Measurements from ENCODE around the gene BRK1. TPM values are rescaled to one million over a fixed set of nuclear protein-coding genes. Genes with fewer than 3 reads are reported as not detected.

BRK1 gene
- total and polyA plus RNA-seq, 7 donors, result 111 to 260 (median 179) TPM

GRCh38 chr3:10137178-10137577 is 21.7 kb downstream of the BRK1 start:
- no peak overlapping the region for H3K4me3 ChIP-seq
- intact Hi-C loops (cut with DNase I), result no loop called here
- H3K27me3 ChIP-seq, result no peaks in the 10 kb centered on the region
- TF ChIP-seq EP300 (IDR thresholded peaks at IDR 0.05) (no peak), CTCF (IDR thresholded peaks at IDR 0.05) (no peak), POLR2AphosphoS5 (IDR thresholded peaks at IDR 0.05) (no peak), POLR2A (IDR thresholded peaks at IDR 0.05) (no peak)
- H3K4me1 ChIP-seq, result peaks cover 0 to 4% (median 0%) of the 10 kb centered on the region in 4 donors
- WGBS, 2 donors, result 79 to 85% methylated on average over 4 of the region's 4 CpGs
- no peak for DNase-seq
- H3K9me3 ChIP-seq, result no peaks in the 10 kb centered on the region
- H3K36me3 ChIP-seq, result no peaks in the 10 kb centered on the region
- H3K27ac ChIP-seq, result no peak overlapping the region

- no peaks in the 10 kb centered on the region for H3K9me3 ChIP-seq
- intact Hi-C loops (cut with DNase I), result loop anchor here (2.0 to 5.0 kb wide), 2 partner anchors 108 to 209 kb away; partner anchors contain the start of genes CRELD1 and TATDN2
- H3K4me1 ChIP-seq, result peaks cover 0 to 40% (median 29%) of the 10 kb centered on the region in 4 donors
- H3K36me3 ChIP-seq, result no peaks in the 10 kb centered on the region
- peak overlapping the region; percentile 92 to 95 (median 94) for H3K27ac ChIP-seq
- H3K4me3 ChIP-seq, result peak overlapping the region in 3 of 4 donors; percentile 53 to 77 (median 72)
- no peak for TF ChIP-seq POLR2AphosphoS5 (IDR thresholded peaks at IDR 0.05)
- TF ChIP-seq POLR2A (IDR thresholded peaks at IDR 0.05), result no peak
- TF ChIP-seq CTCF (IDR thresholded peaks at IDR 0.05), result no peak
- no peak for TF ChIP-seq EP300 (IDR thresholded peaks at IDR 0.05)
- no peaks in the 10 kb centered on the region for H3K27me3 ChIP-seq
- 77 to 86% methylated on average over 23 of the region's 23 CpGs for WGBS, 2 donors
- DNase-seq, result no peak
These were observed 25.6 kb downstream of the BRK1 start for GRCh38 chr3:10140996-10141546.

- Histone ChIP-seq H3K27ac (peak overlapping the region; percentile 92 to 95 (median 94)), H3K4me1 (peaks cover 0 to 41% (median 31%) of the 10 kb centered on the region in 4 donors), H3K27me3 (no peaks in the 10 kb centered on the region), H3K4me3 (peak overlapping the region; percentile 53 to 77 (median 65)), H3K36me3 (peaks cover 0 to 18% (median 0%) of the 10 kb centered on the region in 4 donors), H3K9me3 (no peaks in the 10 kb centered on the region)
- DNase-seq, result no peak
- WGBS, 2 donors, result 72 to 78% methylated on average over 29 of the region's 29 CpGs
- intact Hi-C loops (cut with DNase I), result loop anchor here (2.0 to 5.0 kb wide), 2 partner anchors 22 to 211 kb away; partner anchors contain the start of genes CRELD1 and IRAK2
- no peak for TF ChIP-seq POLR2AphosphoS5 (IDR thresholded peaks at IDR 0.05)
- TF ChIP-seq POLR2A (IDR thresholded peaks at IDR 0.05), result no peak
- TF ChIP-seq EP300 (IDR thresholded peaks at IDR 0.05), result no peak
- TF ChIP-seq CTCF (IDR thresholded peaks at IDR 0.05), result no peak
These were observed 27.5 kb downstream of the BRK1 start for GRCh38 chr3:10142707-10143560.

GRCh38 chr3:10145685-10146084 is 30.2 kb downstream of the BRK1 start:
- H3K36me3 ChIP-seq, result peaks cover 12 to 42% (median 18%) of the 10 kb centered on the region in 4 donors
- peaks cover 0 to 41% (median 31%) of the 10 kb centered on the region in 4 donors for H3K4me1 ChIP-seq
- WGBS, 2 donors, result 69 to 86% methylated on average over 4 of the region's 4 CpGs
- no peaks in the 10 kb centered on the region for H3K9me3 ChIP-seq
- no peak overlapping the region for H3K27ac ChIP-seq
- no peaks in the 10 kb centered on the region for H3K27me3 ChIP-seq
- H3K4me3 ChIP-seq, result no peak overlapping the region
- no peak for TF ChIP-seq POLR2AphosphoS5 (IDR thresholded peaks at IDR 0.05)
- no peak for TF ChIP-seq EP300 (IDR thresholded peaks at IDR 0.05)
- TF ChIP-seq CTCF (IDR thresholded peaks at IDR 0.05), result no peak
- DNase-seq, result no peak
- intact Hi-C loops (cut with DNase I), result no loop called here

All from sigmoid colon (tissue), 7 donors.